ENCODE data around the gene EIF2A.
A peak's percentile ranks its signal among the peaks of the same experiment; 100 is the strongest.
"Not testable (repeated sequence)": the region's sequence is repeated elsewhere in the genome, so short reads cannot be mapped to it uniquely, and the experiment has no call there.

Gene EIF2A

GRCh38 chr3:150602426-150603152 lies 56.0 kb downstream of the EIF2A start:
- DNase-seq (ENCODE audit: low read depth, low spot score): no peak

DNA sequence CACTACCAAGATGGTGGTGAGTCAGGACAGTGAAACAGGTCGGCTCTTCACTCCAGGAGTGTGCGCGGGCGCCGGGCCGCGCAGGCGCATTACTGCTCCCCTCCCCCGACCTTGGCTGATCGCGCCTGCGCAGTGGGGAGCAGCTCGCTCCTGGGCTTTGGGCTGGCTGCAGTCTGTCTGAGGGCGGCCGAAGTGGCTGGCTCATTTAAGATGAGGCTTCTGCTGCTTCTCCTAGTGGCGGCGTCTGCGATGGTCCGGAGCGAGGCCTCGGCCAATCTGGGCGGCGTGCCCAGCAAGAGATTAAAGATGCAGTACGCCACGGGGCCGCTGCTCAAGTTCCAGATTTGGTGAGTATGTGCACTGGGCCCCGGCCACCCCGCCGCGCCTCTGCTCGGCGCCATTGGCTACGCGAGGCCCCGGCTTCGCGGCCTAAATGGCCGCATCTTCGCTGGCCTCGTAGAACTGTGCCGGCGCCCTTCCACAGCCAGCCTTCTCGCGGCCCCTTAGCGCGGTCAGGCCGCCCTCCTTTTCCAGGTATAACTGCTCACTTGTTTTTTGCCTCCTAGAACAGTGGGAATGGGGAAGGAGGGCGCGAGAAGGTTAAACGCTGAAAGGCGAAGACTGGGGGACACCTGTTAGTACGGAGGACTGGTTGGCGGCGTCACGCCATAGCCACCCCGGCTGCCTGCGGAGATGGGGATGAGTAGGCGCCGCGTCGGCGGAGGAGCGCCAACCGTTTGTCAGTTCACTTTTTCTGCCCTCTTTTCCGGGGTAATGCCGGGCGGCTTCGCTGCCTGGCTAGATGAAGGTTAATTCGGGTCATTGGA lies 56.8 kb downstream of the EIF2A start, which contains the start of gene SELENOT:
Gene SELENOT (plus strand): TSS at position 169 of the 827 bp plus-strand sequence. CDS start 42 bp downstream, at position 211.
- DNase-seq (ENCODE audit: low read depth, low spot score): peak; percentile 89

- no peak for DNase-seq (ENCODE audit: low read depth, low spot score)
Observed at GRCh38 chr3:150603980-150604319, 57.4 kb downstream of the EIF2A start.

- DNase-seq (ENCODE audit: low read depth, low spot score): no peak
Observed at GRCh38 chr3:150605998-150606641, 59.5 kb downstream of the EIF2A start.

DNA sequence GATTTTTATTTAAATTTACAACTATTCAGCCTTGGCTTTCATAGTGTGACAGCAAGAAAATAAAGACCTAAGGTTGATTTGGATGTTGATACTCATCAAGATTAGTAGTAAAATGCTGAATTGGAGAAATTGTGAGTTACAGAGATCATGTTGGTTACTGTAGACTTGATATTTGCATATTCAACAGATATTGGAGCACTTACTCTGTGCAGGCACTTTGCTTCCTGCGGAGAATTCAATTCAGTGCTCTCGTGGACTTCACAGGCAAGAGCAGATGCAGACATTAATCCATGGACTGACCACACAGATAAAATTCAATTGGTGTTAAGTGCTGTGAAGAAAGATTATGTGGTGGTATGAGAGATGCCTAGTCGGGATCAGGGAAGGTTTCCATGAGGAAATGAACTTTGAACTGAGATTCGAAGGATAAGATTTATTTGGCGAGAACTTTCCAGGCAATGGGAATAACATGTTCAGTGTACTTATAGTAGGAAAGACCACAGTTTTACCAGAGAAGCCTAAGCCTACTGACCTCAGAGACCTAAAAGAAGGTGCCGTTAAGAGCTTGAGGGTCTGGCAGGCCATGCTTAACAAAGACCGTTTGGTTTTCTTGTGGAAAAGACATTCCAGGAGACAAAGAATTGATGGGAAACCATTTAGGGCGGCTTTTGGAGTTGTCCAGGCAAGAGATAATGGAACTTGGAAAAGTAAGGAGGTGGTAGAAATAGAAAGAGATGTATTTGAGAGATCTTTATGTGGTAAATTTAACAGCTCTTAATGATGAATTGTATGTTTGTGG lies 60.9 kb downstream of the EIF2A start:
- no peak for DNase-seq (ENCODE audit: low read depth, low spot score)

DNA sequence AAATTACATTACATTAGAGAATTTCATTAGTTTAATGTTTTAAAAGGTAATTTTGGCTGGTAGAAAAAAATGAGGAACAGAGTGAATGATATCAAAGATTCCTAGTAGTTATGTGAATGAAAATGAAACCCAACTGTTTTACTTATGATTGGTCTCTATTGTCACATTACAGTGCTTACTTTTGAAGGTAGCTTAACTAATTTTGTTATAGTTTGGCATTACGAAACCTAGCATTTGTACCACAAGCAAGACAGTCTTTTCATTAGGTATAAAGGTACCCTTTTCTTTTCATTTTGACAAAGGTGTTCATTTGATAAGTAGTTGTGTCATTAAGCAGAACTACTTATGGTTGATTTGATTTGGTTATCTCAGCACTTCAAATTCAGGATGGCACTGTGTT lies 63.4 kb downstream of the EIF2A start:
- DNase-seq (ENCODE audit: low read depth, low spot score): no peak

DNA sequence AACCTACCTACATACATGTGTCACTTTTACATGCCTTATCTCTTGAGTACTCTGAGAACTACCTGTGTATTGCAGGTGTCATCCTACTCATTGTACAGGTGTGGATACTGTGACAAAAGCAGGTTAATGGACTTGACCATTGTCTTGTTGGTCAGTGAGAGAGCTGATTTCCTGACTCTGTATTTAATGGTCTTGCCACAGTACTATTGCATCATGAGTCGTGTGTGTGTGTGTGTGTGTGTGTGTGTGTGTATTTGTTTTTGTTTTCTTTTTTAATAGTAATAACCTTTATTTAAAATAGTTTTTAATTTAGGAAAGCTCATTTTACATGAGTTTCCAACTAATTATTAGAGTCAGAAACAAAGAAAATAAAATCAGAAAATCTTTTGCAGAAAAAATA lies 64.2 kb downstream of the EIF2A start:
- no peak for DNase-seq (ENCODE audit: low read depth, low spot score)

GRCh38 chr3:150611666-150612065 lies 65.1 kb downstream of the EIF2A start:
- DNase-seq (ENCODE audit: low read depth, low spot score): no peak

- DNase-seq (ENCODE audit: low read depth, low spot score): no peak
Observed at GRCh38 chr3:150612494-150612893, 65.9 kb downstream of the EIF2A start.

GRCh38 chr3:150613034-150613433 lies 66.4 kb downstream of the EIF2A start:
- no peak for DNase-seq (ENCODE audit: low read depth, low spot score)

- no peak for DNase-seq (ENCODE audit: low read depth, low spot score)
Observed at GRCh38 chr3:150613709-150614480, 67.3 kb downstream of the EIF2A start.

- DNase-seq (ENCODE audit: low read depth, low spot score): no peak
Observed at GRCh38 chr3:150620002-150620689, 73.6 kb downstream of the EIF2A start.

DNA sequence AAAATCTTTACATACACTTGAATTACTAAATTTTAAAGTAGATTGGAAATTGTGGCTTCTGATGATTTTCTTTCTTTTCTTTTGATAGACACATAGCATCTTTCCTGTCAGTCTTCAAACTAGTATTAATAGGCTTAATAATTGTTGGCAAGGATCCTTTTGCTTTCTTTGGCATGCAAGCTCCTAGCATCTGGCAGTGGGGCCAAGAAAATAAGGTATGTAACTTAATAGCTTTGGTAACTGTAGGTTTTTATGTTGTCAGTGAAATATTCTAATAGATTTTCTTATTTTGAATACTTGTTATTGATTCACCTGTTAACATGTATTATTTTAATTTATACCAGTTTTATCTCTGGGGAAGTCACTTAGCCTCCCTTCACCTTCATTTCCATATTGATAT lies 76.4 kb downstream of the EIF2A start:
- DNase-seq (ENCODE audit: low read depth, low spot score): not testable (repeated sequence)

GRCh38 chr3:150623945-150624344 lies 77.4 kb downstream of the EIF2A start:
- DNase-seq (ENCODE audit: low read depth, low spot score): no peak

DNA sequence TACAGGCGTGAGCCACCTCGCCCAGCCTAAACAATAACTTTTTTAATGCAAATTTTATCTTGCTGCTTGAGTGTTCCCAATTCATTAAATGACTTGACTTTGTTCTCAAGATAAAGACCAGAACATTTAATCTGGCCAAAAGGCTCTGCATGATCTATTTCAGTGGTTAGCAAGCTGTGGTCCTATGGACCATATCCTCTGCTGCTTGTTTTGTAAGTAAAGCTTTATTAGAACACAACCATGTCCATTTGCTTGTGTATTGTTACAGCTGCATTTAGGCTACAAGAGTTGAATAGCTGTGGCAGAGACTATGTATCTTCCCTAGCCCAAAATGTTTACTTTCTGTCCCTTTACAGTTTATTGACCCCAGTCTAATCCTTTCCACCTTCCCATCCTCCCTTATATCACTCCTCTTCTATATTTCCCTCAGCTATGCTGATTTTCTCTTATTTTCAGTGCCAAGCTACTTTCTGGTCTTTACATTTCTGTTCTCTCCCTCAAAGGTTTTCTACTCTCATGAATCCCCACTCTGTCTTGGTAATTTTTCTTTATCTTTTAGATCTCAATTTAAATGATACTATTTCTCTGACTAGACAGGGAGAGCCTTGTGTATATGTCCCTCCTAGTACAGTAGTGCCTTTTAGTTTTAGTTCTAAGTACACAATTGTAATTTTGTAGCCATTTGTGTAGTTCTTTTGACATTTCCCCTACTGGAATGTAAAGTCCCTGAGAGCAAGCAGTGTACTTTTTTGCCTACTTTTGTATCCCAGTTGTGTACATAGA lies 79.8 kb downstream of the EIF2A start:
- DNase-seq (ENCODE audit: low read depth, low spot score): no peak

DNA sequence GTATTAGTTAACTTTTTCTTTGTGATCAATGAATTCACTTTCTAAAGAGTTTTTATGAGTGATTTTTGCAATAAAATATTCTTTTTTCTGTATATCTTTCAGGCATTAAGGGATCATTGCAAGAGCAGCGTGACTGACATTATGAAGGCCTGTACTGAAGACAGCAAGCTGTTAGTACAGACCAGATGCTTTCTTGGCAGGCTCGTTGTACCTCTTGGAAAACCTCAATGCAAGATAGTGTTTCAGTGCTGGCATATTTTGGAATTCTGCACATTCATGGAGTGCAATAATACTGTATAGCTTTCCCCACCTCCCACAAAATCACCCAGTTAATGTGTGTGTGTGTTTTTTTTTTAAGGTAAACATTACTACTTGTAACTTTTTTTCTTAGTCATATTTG lies 81.0 kb downstream of the EIF2A start:
- DNase-seq (ENCODE audit: low read depth, low spot score): no peak

DNA sequence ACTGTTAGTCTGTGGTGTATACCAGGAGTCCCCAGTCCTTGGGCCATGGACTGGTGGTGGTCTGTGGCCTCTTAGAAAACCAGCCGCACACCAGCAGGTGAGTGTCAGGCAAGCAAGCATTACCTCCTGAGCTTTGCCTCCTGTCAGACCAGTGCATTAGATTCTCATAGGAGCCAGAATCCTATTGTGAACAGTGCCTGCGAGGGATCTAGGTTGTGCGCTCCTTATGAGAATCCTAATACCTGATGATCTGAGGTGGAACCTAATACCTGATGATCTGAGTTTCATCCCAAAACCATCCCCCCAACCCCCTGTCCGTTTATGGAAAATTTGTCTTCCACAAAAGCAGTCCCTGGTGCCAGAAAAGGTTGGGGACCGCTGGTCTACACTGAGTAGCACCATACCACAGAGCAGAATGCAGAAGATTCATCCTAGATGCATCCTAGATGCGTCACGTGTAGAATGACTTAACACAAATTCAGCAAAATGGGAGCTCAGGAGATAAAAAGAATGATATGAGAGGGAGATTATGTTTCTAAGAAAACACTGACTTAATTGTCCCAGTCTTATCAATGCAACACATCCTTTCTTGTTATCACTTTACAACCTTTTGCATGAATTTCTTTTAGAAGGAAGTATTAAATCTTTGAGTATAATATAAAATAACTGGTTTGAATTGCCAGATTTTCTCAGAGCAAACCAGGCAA lies 85.1 kb downstream of the EIF2A start:
- DNase-seq (ENCODE audit: low read depth, low spot score): no peak

DNA sequence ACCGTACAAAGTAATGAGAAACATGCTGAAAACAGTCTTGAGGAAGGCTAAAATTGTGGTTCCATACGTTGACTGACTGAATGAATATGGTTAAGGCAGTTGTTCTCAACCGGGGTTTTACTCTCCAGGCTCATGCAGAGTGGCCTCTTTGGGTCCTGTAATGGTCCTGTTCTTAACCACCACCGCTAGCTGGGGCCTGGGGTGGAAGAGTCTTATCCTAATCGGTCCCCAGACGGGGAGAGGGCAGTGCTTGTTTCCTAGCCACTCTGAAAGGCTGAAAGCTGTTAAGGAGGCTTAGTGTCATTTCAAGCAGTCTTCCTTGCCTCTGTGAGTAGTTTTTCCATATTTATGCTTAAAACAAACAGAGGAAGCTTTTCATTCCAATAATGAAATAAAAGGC lies 88.5 kb downstream of the EIF2A start:
- no peak for DNase-seq (ENCODE audit: low read depth, low spot score)

GRCh38 chr3:150635526-150635925 lies 88.9 kb downstream of the EIF2A start:
- no peak for DNase-seq (ENCODE audit: low read depth, low spot score)
